GM18520 (cell line): ENCODE results near the gene SORCS2.

ENCODE experiments used
- ATAC-seq: cut with Tn5 transposase; IDR thresholded peaks from one replicate; pipeline ENCODE4 v1.9.1; 2021; ENCODE audit not compliant: unreplicated experiment

SORCS2 gene

GRCh38 chr4:7422151-7422897 is 230.0 kb downstream of the SORCS2 start:
- ATAC-seq: no peak

GRCh38 chr4:7422898-7423180 is 230.5 kb downstream of the SORCS2 start:
- ATAC-seq: no peak

- ATAC-seq: no peak
Measured at GRCh38 chr4:7423391-7423790, 231.1 kb downstream of the SORCS2 start.

- no peak for ATAC-seq
Measured at GRCh38 chr4:7423801-7424552, 231.6 kb downstream of the SORCS2 start.

- no peak for ATAC-seq
Measured at GRCh38 chr4:7424553-7425111, 232.3 kb downstream of the SORCS2 start.

GRCh38 chr4:7425124-7425523 is 232.8 kb downstream of the SORCS2 start:
- ATAC-seq: no peak

- no peak for ATAC-seq
Measured at GRCh38 chr4:7425591-7426468, 233.5 kb downstream of the SORCS2 start.

GRCh38 chr4:7426525-7427171 is 234.3 kb downstream of the SORCS2 start:
- ATAC-seq: no peak

- no peak for ATAC-seq
Measured at GRCh38 chr4:7427361-7427760, 235.0 kb downstream of the SORCS2 start.

GRCh38 chr4:7427831-7428260 is 235.5 kb downstream of the SORCS2 start:
- ATAC-seq: no peak

GRCh38 chr4:7428261-7429068 is 236.1 kb downstream of the SORCS2 start:
- no peak for ATAC-seq

GRCh38 chr4:7429069-7429416 is 236.7 kb downstream of the SORCS2 start:
- ATAC-seq: no peak

- ATAC-seq: no peak
Measured at GRCh38 chr4:7429601-7430078, 237.3 kb downstream of the SORCS2 start.

GRCh38 chr4:7430368-7430964 is 238.1 kb downstream of the SORCS2 start:
- ATAC-seq: no peak

GRCh38 chr4:7430965-7431695 is 238.8 kb downstream of the SORCS2 start:
- no peak for ATAC-seq

- no peak for ATAC-seq
Measured at GRCh38 chr4:7431696-7432530, 239.6 kb downstream of the SORCS2 start.

- ATAC-seq: no peak
Measured at GRCh38 chr4:7432531-7433375, 240.4 kb downstream of the SORCS2 start.
